Ovary (tissue), 9 donors: ENCODE data around the gene SHB. TPM values are rescaled to one million over a fixed set of nuclear protein-coding genes. Genes with fewer than 3 reads are reported as not detected.
"Not testable (repeated sequence)": the region's sequence is repeated elsewhere in the genome, so short reads cannot be mapped to it uniquely, and the experiment has no call there.

Experiments used
- DNase-seq, 5 donors: peaks; one replicate each; pipeline ENCODE4 v3.0.0-alpha.2; 2019 to 2020
- H3K27ac ChIP-seq, 2 donors: fragments of 200-600 bp; one replicate each; pipeline versions ENCODE4 v1.5.1 to v1.8.0; 2019 to 2022
- H3K27me3 ChIP-seq: fragments of 200-600 bp; one replicate; pipeline ENCODE4 v1.8.0; 2022
- H3K36me3 ChIP-seq: fragments of 200-600 bp; sonication (generic); one replicate; pipeline ENCODE4 v1.5.1; 2019
- H3K4me1 ChIP-seq: one replicate; pipeline ENCODE4 v1.8.1; 2013; ENCODE audit warnings: mild to moderate bottlenecking, moderate library complexity; ENCODE audit not compliant: insufficient read depth
- H3K4me3 ChIP-seq: fragments of 200-600 bp; sonication (generic); one replicate; pipeline ENCODE4 v1.5.1; 2017
- H3K9me3 ChIP-seq, 2 donors: fragments of 200-600 bp in 1 of 2; sonication (generic) in 1 of 2; one replicate each; pipeline versions ENCODE4 v1.5.1 to v1.8.1; 2013 to 2019; ENCODE audit warnings: mild to moderate bottlenecking in 1 of 2, moderate library complexity in 1 of 2
- CTCF ChIP-seq, 3 donors: fragments of 450-650 bp in 2 of 3; fragments of 200-600 bp in 1 of 3; IDR thresholded peaks; one replicate each; pipeline versions ENCODE4 v1.5.1 to v1.8.0; 2016 to 2022; ENCODE audit warnings: antibody characterized with exemption in 3 of 3, mild to moderate bottlenecking in 1 of 3
- EP300 ChIP-seq: sonication (generic); formaldehyde crosslinking; IDR thresholded peaks from one replicate; pipeline ENCODE4 v1.6.1; 2017; ENCODE audit warnings: antibody characterized with exemption
- POLR2A ChIP-seq: fragments of 450-650 bp; IDR thresholded peaks from one replicate; pipeline ENCODE4 v1.6.1; 2017; ENCODE audit warnings: antibody characterized with exemption, mild to moderate bottlenecking, moderate library complexity
- WGBS, 3 donors: extraction: QIAGEN DNeasy Blood & Tissue Kit in 1 of 3; methylation state at CpG; one replicate each; pipeline versions ENCODE4 v1.1.5 to v1.1.7; 2013 to 2017; 5-methylcytosine and 5-hydroxymethylcytosine counted together
- intact Hi-C, 4 donors: fragments of 100-400 bp; cut with DNase I; formaldehyde crosslinking; loops; one replicate each; pipeline versions ENCODE4 v1.11.0 to v1.15.1; 2022 to 2023
- polyA plus RNA-seq, 2 donors: library from polyadenylated mRNA; stranded (reverse); fragments of 200-250 nt in 1 of 2; fragments of 350-450 nt in 1 of 2; fragmentation: Illumina TruSeq in 1 of 2; extraction: RNeasy Lipid Tissue Mini Kit (QIAGEN cat#74804) in 1 of 2; gene quantifications; one replicate each; pipeline ENCODE4 v1.2.3, GENCODE V29; 2013 to 2014
- total RNA-seq, 7 donors: library from RNA; depleted of rRNA in 2 of 7; stranded (reverse); fragments of >200 nt in 2 of 7; fragmentation: NEBNext Ultra II Directional in 3 of 7; extraction: Animal tissue kit (Norgen Biotek cat#: 25700) in 3 of 7; gene quantifications; one replicate each; pipeline versions ENCODE4 v1.1.0 to v1.2.4, GENCODE V29; 2016 to 2023
- donor health status: DM: no; HTN: no; CAD: no; lungs with moderate emphysema.
- donor health status: DM: no; HTN: no; CAD: no.
- donor health status: Bipolar disorder and iron deficiency.
- donor health status: DM: yes; HTN: yes; CAD: no.
- donor health status: DM: no; HTN: no; CAD: no.
- donor health status: DM: yes; HTN: yes; CAD: no.

Gene SHB
- total and polyA plus RNA-seq, 9 donors = 3.5 to 23.8 (median 9.0) TPM

DNA sequence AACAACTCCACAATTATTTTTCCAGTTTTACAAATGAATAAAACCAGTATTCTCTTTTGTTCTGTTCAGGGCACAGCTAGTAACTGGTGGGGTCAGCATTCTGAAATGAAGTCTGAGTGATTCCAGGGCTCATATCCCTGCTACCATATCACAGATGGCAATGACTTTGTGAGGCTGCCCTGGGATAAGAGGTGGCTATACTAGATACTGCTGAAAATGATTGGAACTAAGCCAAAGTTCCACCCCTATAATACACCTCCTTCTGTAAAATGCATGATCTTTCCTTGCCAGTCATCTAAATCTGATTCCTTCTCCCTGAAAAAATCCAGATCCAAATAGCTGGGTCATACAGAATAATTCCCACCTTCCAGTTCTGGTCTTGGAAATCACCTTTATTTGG lies 179.5 kb downstream of the SHB start:
- Histone ChIP-seq H3K36me3 (no peaks in the 10 kb centered on the region), H3K4me1 (peaks cover 2% of the 10 kb centered on the region), H3K27ac (no peak overlapping the region), H3K9me3 (no peaks in the 10 kb centered on the region), H3K4me3 (no peak overlapping the region), H3K27me3 (no peaks in the 10 kb centered on the region)
- intact Hi-C loops = no loop called here
- no peak for DNase-seq
- TF ChIP-seq CTCF (IDR thresholded peaks at IDR 0.05) = no peak
- TF ChIP-seq POLR2A = no peak
- TF ChIP-seq EP300 = no peak

GRCh38 chr9:37887977-37888583 lies 180.9 kb downstream of the SHB start:
- H3K4me1 ChIP-seq, H3K27me3 ChIP-seq, H3K27ac ChIP-seq, H3K4me3 ChIP-seq, H3K36me3 ChIP-seq, DNase-seq, H3K9me3 ChIP-seq, intact Hi-C loops: not testable (repeated sequence)
- 87 to 94% (median 88%) methylated on average over 11 of the region's 11 CpGs for WGBS, 3 donors

DNA sequence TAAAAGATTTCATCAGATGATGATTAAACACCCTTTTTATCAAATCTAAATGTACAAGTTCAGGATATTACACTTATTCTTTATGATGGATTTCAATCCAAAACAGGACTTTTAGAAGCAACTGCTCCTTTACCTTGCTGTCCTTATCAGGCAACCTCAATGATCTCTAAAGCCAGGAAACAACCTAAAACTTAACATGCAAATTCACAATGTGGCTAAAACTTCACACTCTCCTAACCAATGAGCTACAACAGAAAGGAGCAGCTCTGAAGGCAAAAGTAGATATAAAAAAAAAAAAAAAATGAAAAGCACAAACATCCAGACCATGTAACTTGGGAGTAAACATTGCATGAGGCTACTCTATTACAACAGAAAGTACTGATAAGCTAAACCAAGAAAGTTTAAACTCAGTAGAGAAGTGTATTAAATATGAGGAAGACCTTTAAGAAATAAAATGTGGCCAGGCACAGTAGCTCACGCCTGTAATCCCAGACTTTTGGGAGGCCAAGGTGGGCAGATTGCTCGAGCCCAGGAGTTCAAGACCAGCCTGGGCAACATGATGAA lies 188.0 kb downstream of the SHB start:
- TF ChIP-seq EP300 (no peak), CTCF (IDR thresholded peaks at IDR 0.05) (no peak), POLR2A (no peak)
- H3K27ac ChIP-seq = no peak overlapping the region
- intact Hi-C loops = no loop called here
- H3K4me3 ChIP-seq = no peak overlapping the region
- H3K9me3 ChIP-seq = no peaks in the 10 kb centered on the region
- H3K36me3 ChIP-seq = no peaks in the 10 kb centered on the region
- no peak for DNase-seq
- H3K4me1 ChIP-seq = no peaks in the 10 kb centered on the region
- H3K27me3 ChIP-seq = no peaks in the 10 kb centered on the region
- 37 to 64% (median 45%) methylated on average over 2 of the region's 2 CpGs for WGBS, 3 donors

DNA sequence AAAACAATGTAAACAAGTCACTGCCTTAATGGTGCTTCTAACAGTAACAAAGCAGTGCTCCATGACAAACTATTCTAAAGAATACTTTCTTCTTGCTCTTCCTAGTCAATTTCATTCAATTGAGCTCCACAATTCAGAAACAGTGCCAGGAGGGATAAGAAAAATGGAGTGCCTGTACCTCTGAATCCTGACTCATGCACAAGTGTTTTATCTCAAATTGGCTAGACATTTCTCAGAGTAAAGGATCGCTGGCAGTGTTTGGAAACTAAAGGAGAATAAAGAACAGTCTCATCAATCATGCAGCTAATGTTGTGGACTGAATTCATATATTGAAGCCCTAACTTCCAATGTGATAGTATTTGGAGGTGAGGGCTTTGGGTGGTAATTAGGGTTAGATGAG lies 192.7 kb downstream of the SHB start:
- Histone ChIP-seq H3K27me3 (no peaks in the 10 kb centered on the region), H3K27ac (no peak overlapping the region), H3K4me3 (no peak overlapping the region), H3K9me3 (no peaks in the 10 kb centered on the region), H3K4me1 (no peaks in the 10 kb centered on the region), H3K36me3 (no peaks in the 10 kb centered on the region)
- WGBS, 3 donors = 65 to 94% (median 87%) methylated on average over 1 of the region's 1 CpG
- intact Hi-C loops = no loop called here
- TF ChIP-seq POLR2A (no peak), EP300 (no peak), CTCF (IDR thresholded peaks at IDR 0.05) (no peak)
- no peak for DNase-seq

DNA sequence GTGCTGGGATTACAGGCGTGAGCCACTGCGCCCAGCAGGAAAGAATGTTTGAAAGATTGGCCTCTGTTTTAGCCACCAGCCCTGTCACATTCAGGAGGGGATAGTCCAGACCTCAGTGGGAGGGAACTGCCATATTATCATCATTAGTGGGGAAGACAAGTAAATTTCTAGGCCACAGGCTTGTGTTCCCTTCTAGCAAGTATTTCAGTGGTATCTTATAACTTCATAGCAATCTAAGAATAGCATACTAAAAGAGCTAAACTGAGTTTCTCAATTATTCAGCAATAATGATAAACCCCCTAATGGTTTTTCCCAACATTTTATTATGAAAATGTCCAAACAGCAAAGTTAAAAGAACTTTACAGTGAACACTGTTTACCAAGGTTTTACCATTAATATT lies 195.1 kb downstream of the SHB start:
- no peak overlapping the region for H3K4me3 ChIP-seq
- TF ChIP-seq POLR2A (no peak), EP300 (no peak), CTCF (IDR thresholded peaks at IDR 0.05) (no peak)
- no peaks in the 10 kb centered on the region for H3K36me3 ChIP-seq
- H3K27ac ChIP-seq = no peak overlapping the region
- 96 to 99% (median 98%) methylated on average over 2 of the region's 2 CpGs for WGBS, 3 donors
- H3K4me1 ChIP-seq = no peaks in the 10 kb centered on the region
- intact Hi-C loops = no loop called here
- no peaks in the 10 kb centered on the region for H3K27me3 ChIP-seq
- DNase-seq = no peak
- no peaks in the 10 kb centered on the region for H3K9me3 ChIP-seq
